Activated T-helper 1 cell treated with anti-CD3 and anti-CD28 coated beads, Interleukin-12 subunit alpha, Interleukin-12 subunit beta, Interleukin-2, Interleukin-4 antibody, amounts not matched to agents 30 ng/mL and 10 ng/mL and 1 ng/mL, durations not matched to agents 14 hours and 24 hours and 36 hours (primary cell): ENCODE measurements around the gene MAK. TPM values are rescaled to one million over a fixed set of nuclear protein-coding genes. Genes with fewer than 3 reads are reported as not detected.
"Not testable (repeated sequence)": the region's sequence is repeated elsewhere in the genome, so short reads cannot be mapped to it uniquely, and the experiment has no call there.

ENCODE experiments used
- DNase-seq: peaks from one replicate; pipeline ENCODE4 v3.0.0; 2021; ENCODE audit warnings: low spot score
- H3K27ac Mint-ChIP-seq: one replicate; pipeline ENCODE4 v1.8.0; 2021; ENCODE audit warnings: mild to moderate bottlenecking, mixed read lengths
- H3K27me3 Mint-ChIP-seq: one replicate; pipeline ENCODE4 v1.8.0; 2022; ENCODE audit warnings: mild to moderate bottlenecking, moderate library complexity, mixed read lengths; ENCODE audit not compliant: insufficient read depth
- H3K36me3 Mint-ChIP-seq: one replicate; pipeline ENCODE4 v1.8.0; 2021; ENCODE audit warnings: low read depth, mixed read lengths
- H3K4me1 Mint-ChIP-seq: one replicate; pipeline ENCODE4 v1.8.0; 2021; ENCODE audit warnings: low read depth, mixed read lengths
- H3K4me3 Mint-ChIP-seq: one replicate; pipeline ENCODE4 v1.8.0; 2021; ENCODE audit warnings: mild to moderate bottlenecking, moderate library complexity, mixed read lengths
- H3K9me3 Mint-ChIP-seq: one replicate; pipeline ENCODE4 v1.8.0; 2021; ENCODE audit warnings: mixed read lengths
- intact Hi-C: fragments of 100-400 bp; cut with micrococcal nuclease; formaldehyde crosslinking; loops from one replicate; pipeline ENCODE4 v1.15.1; 2024
- total RNA-seq: library from RNA; stranded (reverse); gene quantifications from 2 replicates; pipeline ENCODE4 v1.2.3, GENCODE V29; 2022

Gene MAK
- 0.67 and 0.73 TPM in 2 replicates for total RNA-seq

DNA sequence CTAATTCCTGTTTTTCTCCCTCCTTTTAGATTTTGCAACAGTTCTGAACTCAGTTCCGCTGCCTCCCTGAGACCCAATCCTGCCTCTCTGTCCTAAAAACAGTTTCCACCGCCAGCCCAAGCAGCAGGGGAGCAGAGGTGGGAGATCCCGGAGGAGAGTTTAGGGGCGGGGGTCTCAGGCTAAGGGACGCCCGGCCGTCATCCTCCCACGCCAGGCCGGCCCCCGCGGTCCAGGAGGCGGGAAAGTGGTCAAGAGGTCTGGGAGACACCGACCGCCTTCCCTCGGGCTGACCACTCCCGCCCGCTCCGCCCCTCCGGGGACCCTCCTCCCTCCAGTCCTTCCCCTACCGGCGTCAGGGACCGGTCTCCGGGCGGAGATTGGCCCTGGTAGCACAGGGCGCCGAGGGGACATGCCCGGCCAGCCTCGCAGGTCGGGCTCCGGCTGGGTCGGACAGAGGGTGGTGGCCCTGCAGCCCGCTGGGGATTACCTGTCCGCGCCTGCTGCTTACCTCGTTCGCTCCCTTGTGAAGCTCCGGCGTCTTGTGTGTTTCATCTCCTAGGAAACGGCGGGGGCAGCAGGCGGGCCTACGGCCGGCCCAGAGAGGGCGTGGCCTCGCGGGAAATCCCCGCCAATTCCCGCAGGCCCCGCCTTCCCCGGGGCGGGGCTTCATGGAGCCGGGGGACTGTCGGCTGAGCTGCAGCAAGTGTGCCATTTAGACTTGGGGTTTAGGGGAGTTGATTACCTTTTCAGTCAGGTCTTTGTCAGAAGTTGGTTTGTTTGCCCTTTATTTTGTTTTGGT is at the start of gene MAK:
TSS of gene MAK (minus strand) at position 545 of the 799 bp plus-strand sequence. CDS start 7,891 bp downstream, outside the sequence.
- intact Hi-C loops = loop anchor here (1.0 to 5.0 kb wide), 15 partner anchors 91 to 1403 kb away; partner anchors contain the start of genes C6orf52, NEDD9, PAK1IP1 and SMIM13
- Mint-ChIP-seq H3K4me3 (peak within 1 kb of the TSS; percentile 85), H3K36me3 (peaks cover 5% of the 10 kb centered on the region), H3K27ac (peak within 1 kb of the TSS; percentile 99), H3K27me3 (peaks cover 32% of the 10 kb centered on the region), H3K4me1 (peaks cover 23% of the 10 kb centered on the region), H3K9me3 (no peaks in the 10 kb centered on the region)
- peak; percentile 88 for DNase-seq

- Mint-ChIP-seq H3K27ac (no peak within 1 kb of the TSS), H3K36me3 (no peaks in the 10 kb centered on the region)
Measured at GRCh38 chr6:10886691-10887502, 48.6 kb upstream of the MAK start, which contains the start of gene SYCP2L. Gene SYCP2L, plus strand, starts transcription at chr6:10887052. Its CDS starts 75 bp downstream, at chr6:10887127.

GRCh38 chr6:10886365-10886690 is 48.0 kb upstream of the MAK start:
- not testable (repeated sequence) for DNase-seq, H3K27ac Mint-ChIP-seq, H3K9me3 Mint-ChIP-seq, H3K4me1 Mint-ChIP-seq, H3K36me3 Mint-ChIP-seq, H3K4me3 Mint-ChIP-seq
- intact Hi-C loops = loop anchor here (5.0 to 10.0 kb wide), 2 partner anchors 156 to 462 kb away; partner anchors contain the start of gene ELOVL2
- peaks cover 65% of the 10 kb centered on the region for H3K27me3 Mint-ChIP-seq

More at GRCh38 chr6:10886691-10887502, 48.6 kb upstream of the MAK start, which contains the start of gene SYCP2L:
- H3K4me1 Mint-ChIP-seq = no peaks in the 10 kb centered on the region
- DNase-seq = no peak
- no peaks in the 10 kb centered on the region for H3K9me3 Mint-ChIP-seq
- intact Hi-C loops = loop anchor here (5.0 to 10.0 kb wide), 2 partner anchors 155 to 462 kb away; partner anchors contain the start of gene ELOVL2
- H3K4me3 Mint-ChIP-seq = no peak within 1 kb of the TSS
- peaks cover 63% of the 10 kb centered on the region for H3K27me3 Mint-ChIP-seq

DNA sequence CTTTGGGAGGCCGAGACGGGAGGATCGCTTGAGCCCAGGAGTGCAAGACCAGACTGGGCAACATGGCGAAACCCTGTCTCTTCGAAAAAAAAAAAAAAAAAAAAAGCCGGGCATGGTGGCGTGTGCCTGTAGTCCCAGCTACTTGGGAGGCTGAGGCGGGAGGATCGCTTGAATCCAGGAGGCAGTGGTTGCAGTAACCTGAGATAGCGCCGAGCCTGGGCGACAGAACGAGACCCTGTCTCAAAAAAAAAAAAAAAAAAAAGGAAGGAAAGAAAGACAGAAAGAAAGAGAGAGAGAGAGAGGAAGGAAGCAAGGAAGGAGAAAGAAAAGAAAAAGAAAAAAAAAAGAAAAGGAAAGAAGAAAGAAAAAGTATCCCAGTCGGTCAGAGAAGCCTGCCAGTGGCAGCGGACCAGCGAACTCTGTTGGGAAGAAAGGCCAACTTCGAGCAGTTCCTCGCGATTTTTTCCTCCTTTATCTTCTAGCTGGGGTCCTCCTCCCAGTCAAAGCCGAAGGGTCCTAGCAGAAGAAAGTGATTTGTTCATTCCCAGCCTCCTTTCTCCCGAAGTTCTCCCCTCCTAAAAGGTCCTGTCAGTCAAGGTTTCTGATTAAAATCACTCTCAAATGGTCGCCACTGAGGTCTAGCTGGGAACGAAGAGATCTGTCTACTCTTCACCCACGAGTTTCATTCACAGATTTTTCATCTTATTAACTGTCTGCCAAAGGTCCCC is 46.1 kb upstream of the MAK start:
- Mint-ChIP-seq H3K4me1 (no peaks in the 10 kb centered on the region), H3K9me3 (no peaks in the 10 kb centered on the region), H3K36me3 (no peaks in the 10 kb centered on the region), H3K27me3 (peaks cover 85% of the 10 kb centered on the region), H3K27ac (peak overlapping the region; percentile 58), H3K4me3 (no peak overlapping the region)
- no peak for DNase-seq
- intact Hi-C loops = loop anchor here (5.0 to 10.0 kb wide), 2 partner anchors 460 to 497 kb away; no protein-coding TSS in a partner anchor

DNA sequence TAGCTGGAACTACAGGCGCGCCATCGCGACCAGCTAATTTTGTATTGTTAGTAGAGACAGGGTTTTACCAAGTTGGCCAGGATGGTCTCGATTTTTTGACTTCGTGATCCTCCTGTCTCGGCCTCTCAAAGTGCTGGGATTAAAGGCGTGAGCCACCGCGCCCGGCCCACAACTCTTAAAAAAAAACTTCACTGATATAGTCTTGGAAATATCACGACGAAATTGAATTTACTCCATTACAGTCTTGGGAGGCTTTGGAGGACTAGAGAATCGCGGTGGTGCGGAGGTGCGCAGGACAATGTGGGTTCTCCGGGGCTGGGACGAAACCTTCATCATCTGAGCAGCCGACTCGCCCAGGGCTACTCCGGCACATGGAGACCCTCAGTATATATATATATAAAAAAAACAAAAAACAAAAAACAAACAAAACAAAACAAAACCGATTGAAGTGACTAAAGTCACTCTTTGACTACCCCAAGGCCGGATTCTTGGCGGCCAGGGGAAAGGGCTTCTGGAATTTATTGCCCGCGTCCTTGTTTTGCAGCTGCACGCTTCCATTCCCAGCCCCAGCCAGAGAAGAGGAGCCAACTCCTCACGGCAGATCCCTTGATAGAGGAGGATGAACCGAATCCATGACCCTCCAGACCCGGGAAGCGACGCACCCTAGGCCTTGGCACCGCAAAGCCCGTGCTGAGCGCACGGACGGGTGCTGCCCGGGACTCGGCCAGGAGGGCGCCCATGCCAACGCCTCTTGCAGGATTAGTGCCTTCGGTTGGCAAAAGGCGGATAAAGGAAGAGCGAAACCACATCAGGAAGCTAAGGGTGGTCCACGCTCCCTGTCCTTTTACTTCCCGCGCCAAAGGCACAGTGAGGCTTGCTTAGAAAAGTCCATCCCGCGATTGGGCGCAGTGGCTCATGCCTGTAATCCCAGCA is 45.2 kb upstream of the MAK start:
- Mint-ChIP-seq H3K9me3 (no peaks in the 10 kb centered on the region), H3K27me3 (peaks cover 83% of the 10 kb centered on the region), H3K27ac (peak overlapping the region; percentile 12), H3K4me1 (no peaks in the 10 kb centered on the region), H3K4me3 (no peak overlapping the region), H3K36me3 (no peaks in the 10 kb centered on the region)
- intact Hi-C loops = loop anchor here (5.0 to 10.0 kb wide), 2 partner anchors 459 to 496 kb away; no protein-coding TSS in a partner anchor
- no peak for DNase-seq

GRCh38 chr6:10882657-10883171 is 44.4 kb upstream of the MAK start:
- Mint-ChIP-seq H3K4me3 (no peak overlapping the region), H3K36me3 (no peaks in the 10 kb centered on the region), H3K27ac (no peak overlapping the region), H3K27me3 (peaks cover 81% of the 10 kb centered on the region), H3K9me3 (no peaks in the 10 kb centered on the region), H3K4me1 (no peaks in the 10 kb centered on the region)
- intact Hi-C loops = loop anchor here (5.0 to 10.0 kb wide), 2 partner anchors 458 to 495 kb away; no protein-coding TSS in a partner anchor
- DNase-seq = no peak

GRCh38 chr6:10882253-10882630 is 43.9 kb upstream of the MAK start:
- not testable (repeated sequence) for H3K36me3 Mint-ChIP-seq, H3K27ac Mint-ChIP-seq

GRCh38 chr6:10880366-10880765 is 42.0 kb upstream of the MAK start:
- H3K4me1 Mint-ChIP-seq = no peaks in the 10 kb centered on the region
- H3K27me3 Mint-ChIP-seq = peaks cover 59% of the 10 kb centered on the region
- intact Hi-C loops = loop anchor here (5.0 to 10.0 kb wide), 2 partner anchors 456 to 493 kb away; no protein-coding TSS in a partner anchor
- no peaks in the 10 kb centered on the region for H3K9me3 Mint-ChIP-seq
- no peaks in the 10 kb centered on the region for H3K36me3 Mint-ChIP-seq
- H3K27ac Mint-ChIP-seq = no peak overlapping the region
- DNase-seq = no peak
- H3K4me3 Mint-ChIP-seq = no peak overlapping the region

More at GRCh38 chr6:10882253-10882630, 43.9 kb upstream of the MAK start:
- DNase-seq, H3K9me3 Mint-ChIP-seq, H3K4me3 Mint-ChIP-seq, H3K4me1 Mint-ChIP-seq: not testable (repeated sequence)
- peaks cover 76% of the 10 kb centered on the region for H3K27me3 Mint-ChIP-seq
- intact Hi-C loops = loop anchor here (5.0 to 10.0 kb wide), 2 partner anchors 457 to 495 kb away; no protein-coding TSS in a partner anchor

GRCh38 chr6:10877871-10878270 is 39.5 kb upstream of the MAK start:
- Mint-ChIP-seq H3K9me3 (no peaks in the 10 kb centered on the region), H3K27ac (no peak overlapping the region), H3K36me3 (no peaks in the 10 kb centered on the region), H3K27me3 (peaks cover 39% of the 10 kb centered on the region), H3K4me1 (no peaks in the 10 kb centered on the region), H3K4me3 (no peak overlapping the region)
- intact Hi-C loops = no loop called here
- no peak for DNase-seq

GRCh38 chr6:10877012-10877411 is 38.7 kb upstream of the MAK start:
- DNase-seq = no peak
- peaks cover 31% of the 10 kb centered on the region for H3K27me3 Mint-ChIP-seq
- intact Hi-C loops = no loop called here
- no peaks in the 10 kb centered on the region for H3K36me3 Mint-ChIP-seq
- H3K4me1 Mint-ChIP-seq = no peaks in the 10 kb centered on the region
- no peak overlapping the region for H3K4me3 Mint-ChIP-seq
- H3K9me3 Mint-ChIP-seq = no peaks in the 10 kb centered on the region
- no peak overlapping the region for H3K27ac Mint-ChIP-seq

- Mint-ChIP-seq H3K27ac (no peak overlapping the region), H3K9me3 (no peaks in the 10 kb centered on the region), H3K4me1 (no peaks in the 10 kb centered on the region), H3K36me3 (no peaks in the 10 kb centered on the region), H3K4me3 (no peak overlapping the region), H3K27me3 (peaks cover 12% of the 10 kb centered on the region)
- DNase-seq = no peak
- intact Hi-C loops = no loop called here
Measured at GRCh38 chr6:10875026-10875425, 36.7 kb upstream of the MAK start.
